Heart left ventricle (tissue), 13 donors: ENCODE results near the gene TJP1.

Experiments used
- POLR2A ChIP-seq, 2 donors: fragments of 450-650 bp; IDR thresholded peaks; one replicate each; pipeline ENCODE4 v1.6.1; 2017; ENCODE audit warnings: antibody characterized with exemption in 2 of 2, mild to moderate bottlenecking in 2 of 2, moderate library complexity in 2 of 2
- TF ChIP-seq, protein P1 (sequence below), 12 donors: fragments of 200-600 bp; sonication (generic) in 4 of 12; IDR thresholded peaks; one replicate each; pipeline versions ENCODE4 v1.5.0 to v1.8.0; 2018 to 2022; ENCODE audit warnings: antibody characterized with exemption in 12 of 12, mild to moderate bottlenecking in 5 of 12
- donor health status: ischemic (EF 13 %, LVEDD 7.1; RV severe dilation, severe dysfunction).
- donor health status: DM: no; HTN: yes; CAD: no.
- donor health status: DM: no; HTN: no; CAD: no.
- donor health status: ischemic (EF 25% LVEDD 6.9; RV normal size, moderate dysfunction).
- donor health status: ischemic (EF 25% LVEDD 5.7; RV mildly dilated, moderate dysfunction).
- donor health status: ischemic (EF 35%, LVEDD 5.7; RV mildly dilated, moderate dysfunction).
- donor health status: nonischemic (EF 11% LVEDD 7.7; RV severe dilation, severe dysfunction).
- donor health status: DM: yes; HTN: yes; CAD: no.
- donor health status: PGD.
- donor health status: ischemic (EF 29% LVEDD 5.4; RV normal size, mild dysfunction).
- donor health status: nonischemic (EF 23%, LVEDD 6.1; RV moderate dilation, normal function).

DNA sequence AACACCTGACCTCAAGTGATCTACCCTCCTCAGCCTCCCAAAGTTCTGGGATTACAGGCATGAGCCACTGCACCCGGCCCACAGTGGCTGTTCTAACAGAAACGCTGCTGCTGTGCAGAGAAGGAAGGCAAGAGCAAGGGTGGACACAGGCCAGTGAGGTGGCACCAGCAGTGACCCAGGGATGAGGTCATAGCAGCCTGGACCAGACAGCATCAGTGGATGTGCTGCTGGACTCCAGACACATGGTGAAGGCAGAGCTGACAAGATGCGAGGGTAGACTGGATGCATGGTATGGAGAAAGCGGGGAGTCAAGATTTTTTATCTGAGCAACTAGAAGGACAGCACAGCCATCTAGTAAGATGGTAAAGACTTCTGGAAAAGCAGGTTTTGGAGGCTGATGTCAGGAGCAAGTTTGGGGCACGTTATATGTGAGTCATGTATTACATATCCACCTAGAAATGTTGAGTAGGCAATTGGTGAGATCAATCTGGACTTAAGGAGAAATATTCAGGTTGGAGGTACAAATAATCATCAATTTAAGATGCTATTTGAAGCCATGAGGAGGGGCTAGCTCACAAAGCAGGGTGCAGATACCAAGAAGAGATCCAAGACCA lies 22.1 kb upstream of the TJP1 start:
- TF ChIP-seq, protein P1, sequence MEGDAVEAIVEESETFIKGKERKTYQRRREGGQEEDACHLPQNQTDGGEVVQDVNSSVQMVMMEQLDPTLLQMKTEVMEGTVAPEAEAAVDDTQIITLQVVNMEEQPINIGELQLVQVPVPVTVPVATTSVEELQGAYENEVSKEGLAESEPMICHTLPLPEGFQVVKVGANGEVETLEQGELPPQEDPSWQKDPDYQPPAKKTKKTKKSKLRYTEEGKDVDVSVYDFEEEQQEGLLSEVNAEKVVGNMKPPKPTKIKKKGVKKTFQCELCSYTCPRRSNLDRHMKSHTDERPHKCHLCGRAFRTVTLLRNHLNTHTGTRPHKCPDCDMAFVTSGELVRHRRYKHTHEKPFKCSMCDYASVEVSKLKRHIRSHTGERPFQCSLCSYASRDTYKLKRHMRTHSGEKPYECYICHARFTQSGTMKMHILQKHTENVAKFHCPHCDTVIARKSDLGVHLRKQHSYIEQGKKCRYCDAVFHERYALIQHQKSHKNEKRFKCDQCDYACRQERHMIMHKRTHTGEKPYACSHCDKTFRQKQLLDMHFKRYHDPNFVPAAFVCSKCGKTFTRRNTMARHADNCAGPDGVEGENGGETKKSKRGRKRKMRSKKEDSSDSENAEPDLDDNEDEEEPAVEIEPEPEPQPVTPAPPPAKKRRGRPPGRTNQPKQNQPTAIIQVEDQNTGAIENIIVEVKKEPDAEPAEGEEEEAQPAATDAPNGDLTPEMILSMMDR (IDR thresholded peaks at IDR 0.05) = no peak
- no peak for TF ChIP-seq POLR2A (IDR thresholded peaks at IDR 0.05)
